K562 (cell line): ENCODE data around the gene CLHC1. TPM values are rescaled to one million over a fixed set of nuclear protein-coding genes. Genes with fewer than 3 reads are reported as not detected.

Source experiments
- CGGBP1 ChIP-seq: fragments of 250-450 bp; sonication (Bioruptor Pico); IDR thresholded peaks from 2 replicates; pipeline ENCODE4 v1.9.0; 2021; ENCODE audit warnings: mild to moderate bottlenecking
- EP300 ChIP-seq: IDR thresholded peaks from 2 replicates; pipeline ENCODE4 v1.6.1; 2012; ENCODE audit warnings: low read length, improper control_type of control experiment
- HDGF ChIP-seq: fragments of 450-650 bp; IDR thresholded peaks from 2 replicates; pipeline ENCODE4 v1.6.1; 2016
- HMG20B ChIP-seq: fragments of 250-450 bp; sonication (Bioruptor Pico); IDR thresholded peaks from 2 replicates; pipeline ENCODE4 v1.5.0; 2021; ENCODE audit warnings: mild to moderate bottlenecking
- NFIX ChIP-seq: fragments of 250-450 bp; sonication (Bioruptor Pico); IDR thresholded peaks from 2 replicates; pipeline ENCODE4 v1.4.0; 2020; ENCODE audit warnings: low read depth, mild to moderate bottlenecking, moderate library complexity
- NR1H2 ChIP-seq: sonication (generic); formaldehyde crosslinking; IDR thresholded peaks from 2 replicates; pipeline ENCODE4 v1.4.0; 2020; ENCODE audit warnings: mild to moderate bottlenecking, missing genetic modification reagents
- POLR2AphosphoS2 ChIP-seq: IDR thresholded peaks from 2 replicates; pipeline ENCODE4 v1.6.1; 2012; ENCODE audit warnings: low read length, improper control_type of control experiment
- POLR2H ChIP-seq: IDR thresholded peaks from 2 replicates; pipeline ENCODE4 v1.6.1; 2016; ENCODE audit warnings: missing genetic modification characterization, low read depth, mild to moderate bottlenecking, control low read depth, missing compliant biosample characterization, moderate library complexity
- PRDM10 ChIP-seq: fragments of 450-650 bp; IDR thresholded peaks from 2 replicates; pipeline ENCODE4 v1.6.1; 2018; ENCODE audit not compliant: partially characterized antibody
- TFAP4 ChIP-seq: sonication (generic); formaldehyde crosslinking; IDR thresholded peaks from 2 replicates; pipeline ENCODE4 v1.8.0; 2022; ENCODE audit warnings: missing genetic modification reagents, mild to moderate bottlenecking, moderate library complexity, borderline replicate concordance
- ZBED1 ChIP-seq: IDR thresholded peaks from 2 replicates; pipeline ENCODE4 v1.6.1; 2014
- ZNF24 ChIP-seq: fragments of 450-650 bp; IDR thresholded peaks from 2 replicates; pipeline ENCODE4 v1.6.1; 2016
- ZNF717 ChIP-seq: fragments of 250-450 bp; sonication (Bioruptor Pico); IDR thresholded peaks from 2 replicates; pipeline ENCODE4 v1.5.0; 2021
- polyA plus RNA-seq, 8 experiments: library from polyadenylated mRNA; depleted of rRNA in 4 of 8; stranded (reverse) in 5 of 8; unstranded in 3 of 8; fragments of >200 nt; fragmentation: Nextera tagmentation in 2 of 8; fragmentation: Illumina TruSeq in 1 of 8; extraction: Ambion mirVana in 2 of 8; extraction: Trizol in 1 of 8; gene quantifications; 2 replicates each; pipeline versions ENCODE4 v1.2.1 to v1.2.3, GENCODE V29; 2011 to 2014; ENCODE audit warnings: inconsistent platforms in 1 of 8, missing spikeins in 1 of 8
- total RNA-seq, 7 experiments: library from RNA; depleted of rRNA in 6 of 7; stranded (reverse); fragments of >200 nt in 6 of 7; fragmentation: Illumina TruSeq in 2 of 7; extraction: Trizol in 2 of 7; gene quantifications; 2 replicates each; pipeline versions ENCODE4 v1.2.1 to v1.2.3, GENCODE V29; 2011 to 2021; ENCODE audit warnings: low replicate concordance in 1 of 7
- TF ChIP-seq, protein P1 (sequence below): fragments of 450-650 bp; IDR thresholded peaks from 2 replicates; pipeline ENCODE4 v1.6.1; 2017; ENCODE audit warnings: antibody characterized with exemption, mild to moderate bottlenecking

The CLHC1 gene
- total and polyA plus RNA-seq, 9 of the 15 experiments (the other 6 are each of a cell fraction or from before 2014, with no cell fraction given), result 3.7 to 14.3 (median 8.6) TPM

- TF ChIP-seq CGGBP1 (CRISPR knock-in tag) (no peak), NR1H2 (CRISPR knock-in tag) (no peak), ZNF24 (peak; percentile 79), NFIX (CRISPR knock-in tag) (no peak), ZBED1 (peak; percentile 96), HMG20B (CRISPR knock-in tag) (no peak), POLR2H (tag) (peak; percentile 40; the same call in 1 of the 2 replicates), PRDM10 (peak; percentile 48), HDGF (peak; percentile 87; the same call in 1 of the 2 replicates), POLR2AphosphoS2 (no peak), EP300 (peak; percentile 100), ZNF717 (CRISPR knock-in tag) (no peak), TFAP4 (peak; percentile 98)
- TF ChIP-seq, protein P1, sequence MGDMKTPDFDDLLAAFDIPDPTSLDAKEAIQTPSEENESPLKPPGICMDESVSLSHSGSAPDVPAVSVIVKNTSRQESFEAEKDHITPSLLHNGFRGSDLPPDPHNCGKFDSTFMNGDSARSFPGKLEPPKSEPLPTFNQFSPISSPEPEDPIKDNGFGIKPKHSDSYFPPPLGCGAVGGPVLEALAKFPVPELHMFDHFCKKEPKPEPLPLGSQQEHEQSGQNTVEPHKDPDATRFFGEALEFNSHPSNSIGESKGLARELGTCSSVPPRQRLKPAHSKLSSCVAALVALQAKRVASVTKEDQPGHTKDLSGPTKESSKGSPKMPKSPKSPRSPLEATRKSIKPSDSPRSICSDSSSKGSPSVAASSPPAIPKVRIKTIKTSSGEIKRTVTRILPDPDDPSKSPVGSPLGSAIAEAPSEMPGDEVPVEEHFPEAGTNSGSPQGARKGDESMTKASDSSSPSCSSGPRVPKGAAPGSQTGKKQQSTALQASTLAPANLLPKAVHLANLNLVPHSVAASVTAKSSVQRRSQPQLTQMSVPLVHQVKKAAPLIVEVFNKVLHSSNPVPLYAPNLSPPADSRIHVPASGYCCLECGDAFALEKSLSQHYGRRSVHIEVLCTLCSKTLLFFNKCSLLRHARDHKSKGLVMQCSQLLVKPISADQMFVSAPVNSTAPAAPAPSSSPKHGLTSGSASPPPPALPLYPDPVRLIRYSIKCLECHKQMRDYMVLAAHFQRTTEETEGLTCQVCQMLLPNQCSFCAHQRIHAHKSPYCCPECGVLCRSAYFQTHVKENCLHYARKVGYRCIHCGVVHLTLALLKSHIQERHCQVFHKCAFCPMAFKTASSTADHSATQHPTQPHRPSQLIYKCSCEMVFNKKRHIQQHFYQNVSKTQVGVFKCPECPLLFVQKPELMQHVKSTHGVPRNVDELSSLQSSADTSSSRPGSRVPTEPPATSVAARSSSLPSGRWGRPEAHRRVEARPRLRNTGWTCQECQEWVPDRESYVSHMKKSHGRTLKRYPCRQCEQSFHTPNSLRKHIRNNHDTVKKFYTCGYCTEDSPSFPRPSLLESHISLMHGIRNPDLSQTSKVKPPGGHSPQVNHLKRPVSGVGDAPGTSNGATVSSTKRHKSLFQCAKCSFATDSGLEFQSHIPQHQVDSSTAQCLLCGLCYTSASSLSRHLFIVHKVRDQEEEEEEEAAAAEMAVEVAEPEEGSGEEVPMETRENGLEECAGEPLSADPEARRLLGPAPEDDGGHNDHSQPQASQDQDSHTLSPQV, result peak; percentile 89
These were observed 91.5 kb downstream of the CLHC1 start (continued) for GRCh38 chr2:55140316-55141219.
